GM18951 (cell line): ENCODE measurements around the gene RALGAPA2.

Experiments used
- POLR2A ChIP-seq: IDR thresholded peaks from 4 replicates; pipeline ENCODE4 v1.6.1; 2011; ENCODE audit warnings: mild to moderate bottlenecking; ENCODE audit not compliant: insufficient read length, insufficient read depth; ENCODE audit errors: extremely low read depth
- in situ Hi-C: fragments of 300-500 bp; cut with MboI; formaldehyde crosslinking; loops from one replicate; pipeline ENCODE4 v1.12.0; 2022; ENCODE audit warnings: low sequenced_read_pairs, mixed read lengths, inconsistent platforms; ENCODE audit not compliant: unreplicated experiment

Gene RALGAPA2

DNA sequence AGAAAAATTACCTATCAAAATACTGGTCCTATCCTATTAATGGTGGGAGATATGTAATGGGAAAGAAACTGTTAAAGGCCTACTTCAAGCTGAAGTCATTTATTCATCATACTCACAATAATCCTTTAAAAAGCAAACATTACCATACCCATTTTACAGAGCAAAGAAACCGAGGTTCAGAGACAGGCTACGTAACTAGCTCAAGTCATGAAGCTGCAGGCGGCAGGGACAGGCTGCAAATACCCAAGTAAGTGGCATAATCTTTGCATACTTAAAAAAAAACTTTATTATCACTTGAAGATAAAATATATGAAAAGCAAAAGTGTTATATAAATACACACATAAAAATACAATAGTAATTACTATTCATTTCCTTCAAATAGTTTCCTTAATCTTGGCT lies 2.6 kb downstream of the RALGAPA2 start:
- TF ChIP-seq POLR2A, result no peak
- in situ Hi-C loops, result no loop called here

DNA sequence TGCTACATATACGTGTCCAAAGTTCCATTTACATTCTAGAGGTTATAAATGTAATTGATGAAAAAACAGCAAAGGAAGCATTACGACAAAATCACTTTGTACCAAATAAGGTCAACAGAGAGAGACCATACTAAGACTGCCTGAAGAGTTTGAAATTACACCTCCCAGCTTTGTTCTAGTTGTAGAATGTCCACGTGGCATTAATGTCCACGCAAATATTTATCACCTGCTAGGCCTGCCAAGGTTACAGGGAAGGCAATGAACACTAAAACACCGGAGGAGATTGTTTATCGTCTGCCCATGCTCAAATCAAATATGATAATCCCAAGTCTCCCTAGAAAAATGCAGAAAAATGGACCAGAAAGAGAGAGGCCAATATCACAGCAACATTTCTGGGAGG lies 6.2 kb downstream of the RALGAPA2 start:
- TF ChIP-seq POLR2A, result no peak
- in situ Hi-C loops, result no loop called here

DNA sequence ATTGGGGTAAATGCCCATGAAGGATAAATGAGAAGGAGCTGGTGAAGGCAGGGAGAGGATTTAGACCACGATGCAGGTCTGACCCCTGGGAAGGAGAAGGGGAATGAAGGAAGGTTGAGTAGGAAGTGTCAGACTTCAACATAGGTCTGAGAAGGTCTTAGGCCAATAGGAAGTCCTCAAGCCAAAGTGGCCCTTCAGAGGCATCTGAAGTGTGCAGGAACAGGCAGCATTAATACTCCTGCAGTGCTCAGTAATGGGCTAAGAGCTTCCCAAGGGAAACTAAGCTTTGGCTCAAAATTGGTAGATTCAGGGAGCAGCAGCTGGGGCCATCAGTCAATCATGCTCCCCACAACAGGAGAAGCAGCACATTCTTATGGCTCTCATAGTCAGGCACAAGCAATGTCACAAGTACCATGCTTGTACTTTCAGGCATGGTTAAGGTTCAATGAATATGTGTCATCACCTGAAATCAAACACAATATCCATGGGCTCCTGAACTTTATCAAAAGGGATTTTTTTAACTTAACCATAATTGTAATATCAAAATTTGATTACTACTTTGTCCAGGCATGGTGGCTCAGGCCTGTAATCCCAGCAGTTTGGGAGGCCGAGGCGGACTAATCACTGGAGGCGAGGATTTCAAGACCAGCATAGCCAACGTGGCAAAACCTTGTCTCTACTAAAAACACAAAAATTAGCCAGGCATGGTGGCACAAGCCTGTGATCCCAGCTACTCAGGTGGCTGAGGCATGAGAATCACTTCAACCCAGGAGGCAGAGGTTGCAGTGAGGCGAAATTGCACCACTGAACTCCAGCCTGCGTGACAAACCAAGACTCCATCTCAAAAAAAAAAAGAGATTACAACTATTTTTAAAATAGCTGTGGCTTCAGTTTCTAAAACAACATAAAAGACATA lies 9.9 kb downstream of the RALGAPA2 start:
- in situ Hi-C loops, result no loop called here

DNA sequence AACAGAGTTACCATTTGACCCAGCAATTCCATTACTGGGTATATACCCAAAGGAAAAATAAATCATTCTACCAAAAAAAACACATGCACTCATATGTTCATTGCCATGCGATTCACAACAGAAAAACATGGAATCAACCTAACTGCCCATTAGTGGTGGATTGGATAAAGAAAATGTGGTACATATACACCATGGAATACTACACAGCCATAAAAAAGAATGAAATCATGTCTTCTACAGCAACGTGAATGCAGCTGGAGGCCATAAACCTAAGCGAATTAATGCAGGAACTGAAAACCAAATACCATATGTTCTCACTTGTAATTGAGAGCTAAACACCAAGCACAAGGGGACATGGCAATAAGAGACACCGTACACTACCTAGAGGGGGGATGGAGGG lies 12.5 kb downstream of the RALGAPA2 start:
- in situ Hi-C loops, result no loop called here

More for the DNA sequence above, 9.9 kb downstream of the RALGAPA2 start:
- no peak for TF ChIP-seq POLR2A

DNA sequence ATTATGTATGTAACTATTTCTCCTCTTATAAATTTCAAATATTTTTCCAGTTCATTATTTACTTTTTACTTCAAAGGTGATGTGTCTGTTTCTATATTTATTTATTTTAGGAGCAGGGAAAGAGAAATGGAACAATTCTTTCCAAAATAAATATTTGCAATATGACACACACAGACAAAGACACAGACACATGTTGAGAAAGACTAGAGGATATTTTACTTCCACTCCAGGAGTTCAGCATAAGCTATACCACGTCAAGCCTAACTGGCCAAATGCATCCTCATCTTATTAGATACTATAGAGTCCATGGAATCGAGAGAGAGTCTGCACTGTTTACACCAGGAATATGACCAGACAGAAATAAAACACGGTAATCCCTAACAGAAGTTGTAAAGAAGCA lies 13.3 kb downstream of the RALGAPA2 start:
- in situ Hi-C loops, result no loop called here

More for the DNA sequence above, 12.5 kb downstream of the RALGAPA2 start:
- TF ChIP-seq POLR2A, result no peak

DNA sequence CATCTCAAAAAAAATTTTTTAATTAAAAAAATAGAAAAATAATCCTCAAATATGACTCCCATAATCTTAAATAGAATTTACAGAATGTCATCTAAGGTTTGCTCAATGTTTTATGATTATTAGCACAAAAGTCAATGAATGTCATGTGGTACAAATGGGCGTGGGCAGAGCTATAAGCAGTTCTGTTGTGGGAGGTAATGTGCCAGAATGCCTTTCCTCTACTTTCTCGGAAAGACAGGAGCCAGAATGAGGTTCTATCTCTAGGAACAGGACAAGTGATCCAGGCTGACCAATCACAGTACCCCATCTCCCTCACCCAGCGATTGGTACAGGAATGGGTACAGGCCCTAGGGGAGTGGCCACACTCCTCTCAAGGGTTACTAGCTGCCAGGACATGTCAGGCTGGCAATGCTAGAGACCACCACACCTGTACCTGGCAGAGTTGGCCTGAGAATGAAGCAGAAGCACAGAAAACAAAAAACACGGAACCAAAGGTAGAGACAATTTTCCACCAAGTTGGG lies 15.1 kb downstream of the RALGAPA2 start:
- TF ChIP-seq POLR2A, result no peak
- in situ Hi-C loops, result no loop called here

More for the DNA sequence above, 13.3 kb downstream of the RALGAPA2 start:
- TF ChIP-seq POLR2A, result no peak

DNA sequence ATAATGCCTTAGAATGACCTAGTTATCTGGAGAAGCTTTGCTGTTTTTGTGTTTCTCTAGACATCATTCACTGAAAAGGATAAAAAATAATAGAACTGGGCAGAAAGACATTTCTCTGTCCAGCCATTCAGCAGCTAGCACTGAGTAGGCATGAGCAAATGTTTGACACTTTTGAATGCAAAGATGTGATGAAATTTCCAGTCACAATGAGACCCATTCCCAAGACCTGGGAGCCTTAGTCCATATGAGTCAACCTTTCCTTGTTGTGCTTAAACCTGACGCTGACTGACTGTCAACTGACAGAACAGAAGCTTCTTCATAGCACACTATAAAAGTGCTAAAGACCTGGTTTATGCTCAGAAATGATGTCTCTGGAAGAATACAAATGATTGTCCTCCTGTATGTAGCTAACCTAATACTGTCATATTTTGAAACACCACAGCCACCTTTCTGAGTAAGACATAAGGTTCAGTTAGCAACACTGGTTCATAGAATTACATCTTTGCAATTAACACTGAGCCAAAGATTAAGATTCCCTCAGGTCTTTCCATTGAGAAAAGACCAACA lies 17.1 kb downstream of the RALGAPA2 start:
- in situ Hi-C loops, result no loop called here
- no peak for TF ChIP-seq POLR2A

DNA sequence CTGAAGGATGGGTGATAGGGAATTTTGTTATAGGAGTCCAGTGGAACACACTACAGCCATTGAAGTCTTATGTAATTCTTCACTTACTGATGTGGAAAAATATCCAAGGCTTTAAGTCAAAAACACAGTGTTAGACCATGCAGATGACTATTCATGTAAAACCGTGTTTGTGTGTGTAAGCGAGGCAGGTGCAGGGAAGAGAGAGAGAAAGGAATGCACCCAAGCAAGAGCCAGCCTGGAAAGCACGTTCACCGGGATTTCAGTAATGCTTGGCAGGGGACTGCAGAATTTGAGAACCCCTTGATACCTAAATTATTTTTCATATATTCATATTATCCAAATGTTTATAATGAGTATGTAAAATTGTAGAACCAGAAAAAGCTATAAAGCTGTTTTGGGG lies 17.9 kb downstream of the RALGAPA2 start:
- TF ChIP-seq POLR2A, result no peak
- in situ Hi-C loops, result no loop called here

DNA sequence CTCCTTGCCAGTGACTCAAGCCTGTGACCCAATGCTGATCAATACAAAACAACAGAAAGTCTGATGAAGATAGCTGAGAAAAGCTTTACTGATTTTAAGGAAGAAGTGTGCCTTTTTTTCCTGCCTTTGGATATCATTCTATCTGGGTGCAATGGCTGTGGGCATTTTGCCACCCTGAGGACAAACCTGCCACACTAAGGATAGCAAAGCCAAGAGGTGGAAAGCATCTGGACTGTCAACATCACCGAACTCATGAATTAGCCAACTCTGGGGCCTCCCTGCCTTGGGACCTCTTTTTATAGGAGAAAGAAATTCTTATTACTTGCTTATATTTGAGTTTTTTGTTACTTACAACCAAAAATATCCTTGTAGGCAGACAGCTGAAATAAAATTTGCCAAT lies 19.9 kb downstream of the RALGAPA2 start:
- no peak for TF ChIP-seq POLR2A
- in situ Hi-C loops, result no loop called here

DNA sequence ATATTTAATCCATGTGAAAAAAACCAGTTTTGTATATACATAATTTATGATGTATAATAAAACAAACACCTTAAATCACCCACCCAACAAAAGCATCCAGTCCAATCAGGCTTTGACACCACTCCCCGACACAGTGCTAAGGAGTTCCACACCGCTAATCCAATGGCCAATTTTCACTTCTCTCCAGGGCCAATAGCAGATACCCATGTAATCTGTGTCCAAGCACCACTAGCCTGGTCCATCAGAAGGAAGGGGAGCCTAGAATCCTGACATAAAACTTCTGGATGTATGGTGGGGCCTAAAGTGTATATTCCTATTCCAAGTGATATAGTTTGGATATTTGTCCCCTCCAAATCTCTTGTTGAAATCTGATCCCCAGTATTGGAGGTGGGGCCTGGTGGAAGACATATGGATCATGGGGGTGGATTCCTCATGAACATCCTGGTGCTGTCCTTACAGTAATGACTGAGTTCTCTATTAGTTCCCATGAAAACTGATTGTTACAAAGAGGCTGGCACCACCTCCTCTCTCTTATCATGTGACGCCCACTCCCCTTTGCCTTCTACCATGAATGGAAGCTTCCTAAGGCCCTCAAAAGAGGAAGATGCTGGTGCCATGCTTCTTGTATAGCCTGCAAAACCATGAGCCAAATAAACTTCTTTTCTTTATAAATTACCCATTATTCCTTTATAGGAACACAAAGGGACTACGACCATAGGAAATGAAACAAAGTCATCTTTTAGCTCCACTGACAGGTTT lies 20.8 kb downstream of the RALGAPA2 start:
- no peak for TF ChIP-seq POLR2A
- in situ Hi-C loops, result no loop called here

DNA sequence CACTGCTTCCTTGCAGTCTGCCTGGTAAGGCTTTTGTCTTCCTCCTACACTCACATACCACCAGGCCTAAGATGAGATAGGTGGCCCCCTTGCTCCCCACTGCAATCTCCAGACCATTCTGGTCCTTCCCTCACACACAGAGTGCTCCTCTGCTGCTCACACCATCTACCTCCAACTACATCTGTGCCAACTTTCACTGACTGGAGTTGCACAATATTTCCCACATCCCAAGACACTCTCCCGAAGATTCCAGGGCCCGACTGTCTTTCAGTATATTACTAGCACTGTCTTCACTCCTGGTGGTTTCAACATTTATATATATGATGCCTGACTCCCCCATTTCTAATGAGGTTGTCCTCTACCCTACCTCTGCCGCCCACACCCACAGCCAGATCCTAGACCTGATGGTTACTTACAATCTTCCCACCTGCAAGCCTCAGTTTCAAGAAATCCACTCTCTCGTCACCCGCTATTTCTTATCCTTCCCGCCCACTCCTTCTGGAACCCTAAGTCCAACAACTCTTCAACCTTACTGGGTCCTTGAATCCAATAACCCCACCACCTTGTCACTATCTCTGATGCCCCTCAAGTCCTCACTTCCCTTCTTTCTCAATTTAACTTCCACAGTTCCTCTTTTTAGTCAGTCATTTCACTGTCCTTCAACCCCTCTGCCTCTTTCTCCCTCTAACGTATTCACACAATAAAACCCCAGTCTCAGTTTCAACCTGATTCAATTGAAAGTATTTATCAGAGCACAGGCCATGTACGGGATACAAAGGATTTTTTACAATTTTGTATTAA lies 21.6 kb downstream of the RALGAPA2 start:
- no peak for TF ChIP-seq POLR2A
- in situ Hi-C loops, result no loop called here

DNA sequence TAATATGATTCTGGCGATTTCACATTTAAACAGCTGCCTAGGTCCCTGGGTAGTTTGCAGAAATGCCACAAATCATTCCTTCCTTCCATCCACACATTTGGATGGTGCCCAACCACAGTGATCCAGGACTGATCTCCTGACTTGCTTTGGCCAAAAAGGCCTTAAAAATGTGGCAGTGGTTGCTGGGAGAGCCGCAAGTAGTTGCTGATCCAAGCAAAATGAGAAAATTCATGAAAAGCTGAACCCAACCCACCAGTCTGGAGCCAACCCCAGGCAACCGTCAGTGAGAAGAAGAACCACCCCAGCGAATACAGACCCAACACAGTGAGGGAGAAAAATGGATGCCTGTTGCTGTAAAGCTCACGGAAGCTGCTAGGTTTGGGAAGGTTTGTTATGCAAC lies 25.1 kb downstream of the RALGAPA2 start:
- in situ Hi-C loops, result no loop called here
- TF ChIP-seq POLR2A, result no peak

DNA sequence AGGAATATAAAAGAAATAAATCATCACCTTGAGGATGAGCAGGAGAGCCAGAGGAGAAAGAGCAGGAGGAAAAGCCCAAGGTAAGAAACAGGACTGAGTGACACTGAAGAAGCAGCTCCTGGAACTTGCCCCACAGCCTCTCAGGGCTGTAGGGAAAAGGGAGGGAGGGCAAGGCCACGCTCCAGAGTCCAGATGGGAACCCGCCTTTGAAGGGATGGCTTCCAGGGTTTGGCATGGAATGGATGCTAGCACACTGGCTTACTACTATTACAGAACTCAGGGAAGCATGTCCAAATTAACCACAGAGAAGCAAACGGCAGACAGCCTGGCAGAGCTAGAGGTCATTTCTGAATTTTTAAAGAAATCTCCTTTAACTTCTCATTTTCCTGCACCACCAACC lies 26.8 kb downstream of the RALGAPA2 start:
- TF ChIP-seq POLR2A, result no peak
- in situ Hi-C loops, result no loop called here
